ENCODE data around the gene KCNJ15. TPM values are rescaled to one million over a fixed set of nuclear protein-coding genes. Genes with fewer than 3 reads are reported as not detected.

The KCNJ15 gene
- total RNA-seq, 1 experiment from 2014 or later = not detected

GRCh38 chr21:38312822-38313221 is 56.0 kb downstream of the KCNJ15 start:
- no peaks in the 10 kb centered on the region for H3K4me1 ChIP-seq (ENCODE audit: control insufficient read depth in 1 of 2, insufficient read depth in 2 of 2, low read length in 2 of 2)
- no peaks in the 10 kb centered on the region for H3K36me3 ChIP-seq (ENCODE audit: control insufficient read depth in 1 of 2, insufficient read depth in 2 of 2, low read length in 2 of 2)
- CTCF ChIA-PET = no interaction called here
- no peak overlapping the region for H3K9ac ChIP-seq (ENCODE audit: low read length)
- H3K9me2 ChIP-seq (ENCODE audit: insufficient read depth) = no peaks in the 10 kb centered on the region
- ATAC-seq (no peak), DNase-seq (ENCODE audit: low read depth, low spot score) (no peak)
- TF ChIP-seq ZNF274 (IDR thresholded peaks at IDR 0.05; ENCODE audit: low read depth, low read length) (no peak), TCF7L2 (IDR thresholded peaks at IDR 0.05; ENCODE audit: borderline replicate concordance, extremely low read depth, insufficient read depth, insufficient read length) (no peak), SP1 (IDR thresholded peaks at IDR 0.05; ENCODE audit: low read depth) (no peak), SIN3A (IDR thresholded peaks at IDR 0.05; ENCODE audit: low read depth) (no peak), ATF3 (IDR thresholded peaks at IDR 0.05) (no peak), EZH2phosphoT487 (IDR thresholded peaks at IDR 0.05; ENCODE audit: borderline replicate concordance) (no peak), ZBTB33 (IDR thresholded peaks at IDR 0.05; ENCODE audit: extremely low read depth, insufficient replicate concordance, low read length) (no peak), REST (IDR thresholded peaks at IDR 0.05; ENCODE audit: low read depth) (no peak), POLR2A (IDR thresholded peaks at IDR 0.05; ENCODE audit: borderline replicate concordance, extremely low read depth, insufficient read depth, insufficient read length) (no peak), ELF1 (IDR thresholded peaks at IDR 0.05; ENCODE audit: borderline replicate concordance, low read depth) (no peak), MAX (IDR thresholded peaks at IDR 0.05) (no peak), SRF (IDR thresholded peaks at IDR 0.05; ENCODE audit: low read depth) (no peak), CEBPB (IDR thresholded peaks at IDR 0.05; ENCODE audit: low read depth) (no peak), CTCF (IDR thresholded peaks at IDR 0.05 in 2 of 3, conservative IDR thresholded peaks at IDR 0.05 in 1 of 3; ENCODE audit: borderline replicate concordance in 1 of 3, insufficient read depth in 1 of 3, low read depth in 2 of 3, low read length in 2 of 3) (no peak), EZH2 (IDR thresholded peaks at IDR 0.05) (no peak), FOSL1 (IDR thresholded peaks at IDR 0.05; ENCODE audit: low read depth) (no peak), JUND (IDR thresholded peaks at IDR 0.05) (no peak), RAD21 (IDR thresholded peaks at IDR 0.05; ENCODE audit: low read depth) (no peak)
- H3K4me3 ChIP-seq (replicated peaks in 1 of 2; ENCODE audit: low read depth in 1 of 2, low read length in 2 of 2) = no peak overlapping the region
- no peak overlapping the region for H3K27ac ChIP-seq (ENCODE audit: low read depth, low read length)
- RAD21 ChIA-PET (ENCODE audit: low non-redundant PET in 1 of 2, low total read pairs in 2 of 2, uncharacterized antibody in 2 of 2, unreplicated experiment in 2 of 2) = no interaction called here
- no TSS peak for BruUV-seq (replicated peaks)
- no peak overlapping the region for H3K4me2 ChIP-seq (ENCODE audit: low read length)
- H2AFZ ChIP-seq (ENCODE audit: low read depth, low read length, poor library complexity, severe bottlenecking) = no peak overlapping the region
- H3K27me3 ChIP-seq (ENCODE audit: insufficient read depth, low read length) = no peaks in the 10 kb centered on the region
- POLR2A ChIA-PET = no interaction called here
- H3K79me2 ChIP-seq (ENCODE audit: insufficient read depth, low read length) = no peaks in the 10 kb centered on the region
- intact Hi-C loops (cut with micrococcal nuclease) = no loop called here
- H3K9me3 ChIP-seq (ENCODE audit: control insufficient read depth in 1 of 2, insufficient read depth in 1 of 2, low read depth in 1 of 2, low read length in 2 of 2) = no peaks in the 10 kb centered on the region; a peak in 1 of 4 replicates
- H4K20me1 ChIP-seq (ENCODE audit: insufficient read depth) = no peaks in the 10 kb centered on the region

All from HCT116 (cell line).